ENCODE measurements around the gene OPALIN. TPM values are rescaled to one million over a fixed set of nuclear protein-coding genes. Genes with fewer than 3 reads are reported as not detected.

OPALIN gene
- total RNA-seq, 1 donor from 2014 or later = not detected

- TF ChIP-seq, protein P1, sequence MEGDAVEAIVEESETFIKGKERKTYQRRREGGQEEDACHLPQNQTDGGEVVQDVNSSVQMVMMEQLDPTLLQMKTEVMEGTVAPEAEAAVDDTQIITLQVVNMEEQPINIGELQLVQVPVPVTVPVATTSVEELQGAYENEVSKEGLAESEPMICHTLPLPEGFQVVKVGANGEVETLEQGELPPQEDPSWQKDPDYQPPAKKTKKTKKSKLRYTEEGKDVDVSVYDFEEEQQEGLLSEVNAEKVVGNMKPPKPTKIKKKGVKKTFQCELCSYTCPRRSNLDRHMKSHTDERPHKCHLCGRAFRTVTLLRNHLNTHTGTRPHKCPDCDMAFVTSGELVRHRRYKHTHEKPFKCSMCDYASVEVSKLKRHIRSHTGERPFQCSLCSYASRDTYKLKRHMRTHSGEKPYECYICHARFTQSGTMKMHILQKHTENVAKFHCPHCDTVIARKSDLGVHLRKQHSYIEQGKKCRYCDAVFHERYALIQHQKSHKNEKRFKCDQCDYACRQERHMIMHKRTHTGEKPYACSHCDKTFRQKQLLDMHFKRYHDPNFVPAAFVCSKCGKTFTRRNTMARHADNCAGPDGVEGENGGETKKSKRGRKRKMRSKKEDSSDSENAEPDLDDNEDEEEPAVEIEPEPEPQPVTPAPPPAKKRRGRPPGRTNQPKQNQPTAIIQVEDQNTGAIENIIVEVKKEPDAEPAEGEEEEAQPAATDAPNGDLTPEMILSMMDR (conservative IDR thresholded peaks at IDR 0.05; ENCODE audit: low read depth, low read length) = peak; percentile 30
- no peak for DNase-seq (ENCODE audit: low read depth)
- no peak overlapping the region for H3K4me3 ChIP-seq (ENCODE audit: low read depth, low read length)
Observed at GRCh38 chr10:96321822-96322221, 37.0 kb downstream of the OPALIN start.

DNA sequence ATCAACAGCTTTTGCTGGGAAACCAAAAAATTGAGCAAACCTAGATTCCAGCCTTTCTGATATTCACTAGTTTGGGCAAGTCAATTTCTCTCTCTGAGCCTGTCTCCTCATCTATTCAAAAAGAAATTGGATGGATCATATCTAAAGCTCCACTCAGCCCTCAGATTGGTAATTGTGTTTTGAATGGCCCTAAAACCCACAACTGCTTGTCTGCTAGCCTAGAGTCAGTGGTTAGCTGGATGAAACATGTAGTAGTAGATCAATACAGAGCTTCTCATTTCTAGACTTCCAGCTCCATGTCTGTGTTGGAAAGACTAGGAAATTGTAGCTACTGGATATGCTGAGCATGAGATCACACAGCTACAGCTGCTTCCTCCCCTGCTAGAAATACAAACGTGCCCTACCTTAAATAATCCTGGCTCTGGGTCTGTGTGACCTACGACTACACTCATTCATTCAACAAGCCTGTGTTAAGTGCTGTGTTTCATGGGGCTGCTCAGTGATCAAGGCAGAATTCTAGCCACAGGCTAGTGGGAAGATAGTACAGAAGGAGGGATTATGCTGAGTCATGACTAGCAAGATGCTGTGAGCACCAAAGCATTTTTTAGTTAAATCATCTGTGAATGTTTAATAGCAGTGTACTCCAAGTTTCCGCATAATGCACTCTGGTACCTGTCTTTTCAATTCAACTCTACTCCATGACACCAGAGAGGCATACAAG lies 38.9 kb downstream of the OPALIN start:
- H3K4me3 ChIP-seq (ENCODE audit: low read depth, low read length) = no peak overlapping the region
- TF ChIP-seq, protein P1 (conservative IDR thresholded peaks at IDR 0.05; ENCODE audit: low read depth, low read length) = no peak
- DNase-seq (ENCODE audit: low read depth) = no peak

DNA sequence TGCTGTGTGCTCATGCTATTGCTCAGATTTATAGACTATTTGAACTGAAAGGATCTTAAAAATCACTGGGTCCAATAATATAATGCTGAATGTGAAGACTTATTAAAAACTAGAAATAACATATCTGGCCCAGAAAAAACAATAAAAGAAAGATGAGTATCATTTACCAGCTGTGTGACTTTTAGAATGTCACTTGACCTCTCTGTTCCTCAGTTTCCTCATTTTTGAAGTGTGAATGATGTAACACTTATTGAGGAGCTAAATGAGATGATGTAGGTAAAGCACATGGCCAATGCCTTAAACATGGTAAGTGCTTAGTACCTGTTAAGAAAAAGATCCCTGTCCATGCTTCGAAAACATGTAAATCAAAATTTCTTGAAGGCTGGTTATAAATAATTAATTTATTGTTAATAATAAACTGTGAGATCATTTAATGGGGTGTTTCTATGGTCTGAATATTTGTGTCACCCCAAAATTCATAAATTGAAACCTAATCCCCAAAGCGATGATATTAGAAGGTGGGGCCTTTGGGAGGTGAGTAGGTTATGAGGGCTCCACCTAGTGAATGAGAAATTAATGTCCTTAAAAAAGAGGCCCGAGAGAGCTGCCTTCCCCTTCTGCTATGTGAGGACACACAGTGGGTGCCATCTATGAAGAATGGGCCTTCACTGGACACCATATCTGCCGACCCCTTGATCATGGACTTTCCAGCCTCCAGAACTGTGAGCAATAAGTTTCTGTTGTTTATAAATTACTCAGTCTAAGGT lies 41.6 kb downstream of the OPALIN start:
- H3K4me3 ChIP-seq (ENCODE audit: low read depth, low read length) = no peak overlapping the region
- no peak for DNase-seq (ENCODE audit: low read depth)
- TF ChIP-seq, protein P1 (conservative IDR thresholded peaks at IDR 0.05; ENCODE audit: low read depth, low read length) = no peak

GRCh38 chr10:96313344-96313743 lies 45.5 kb downstream of the OPALIN start:
- H3K4me3 ChIP-seq (ENCODE audit: low read depth, low read length) = no peak overlapping the region

GRCh38 chr10:96311180-96311715 lies 47.6 kb downstream of the OPALIN start:
- no peak for DNase-seq (ENCODE audit: low read depth)
- no peak overlapping the region for H3K4me3 ChIP-seq (ENCODE audit: low read depth, low read length)
- TF ChIP-seq, protein P1 (conservative IDR thresholded peaks at IDR 0.05; ENCODE audit: low read depth, low read length) = no peak

More at GRCh38 chr10:96313344-96313743, 45.5 kb downstream of the OPALIN start:
- TF ChIP-seq, protein P1 (conservative IDR thresholded peaks at IDR 0.05; ENCODE audit: low read depth, low read length) = no peak
- no peak for DNase-seq (ENCODE audit: low read depth)

DNA sequence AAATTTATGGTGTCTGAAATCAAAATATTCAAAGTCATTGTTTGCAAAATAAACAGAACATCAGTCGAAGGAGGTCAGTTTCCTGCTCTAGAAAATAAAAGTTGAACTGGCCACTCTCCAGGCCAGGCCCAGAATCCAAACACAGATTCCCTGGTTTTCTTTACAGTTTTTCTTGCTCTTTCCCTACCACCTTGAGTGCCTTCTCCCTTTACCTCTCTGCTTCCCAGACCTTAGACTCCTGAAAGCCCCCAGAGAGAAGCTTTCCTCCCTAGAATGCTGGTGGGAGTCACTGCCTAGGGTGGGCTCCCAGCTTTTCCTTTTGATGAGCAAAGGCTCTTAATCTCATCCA lies 48.5 kb downstream of the OPALIN start:
- no peak overlapping the region for H3K4me3 ChIP-seq (ENCODE audit: low read depth, low read length)
- TF ChIP-seq, protein P1 (conservative IDR thresholded peaks at IDR 0.05; ENCODE audit: low read depth, low read length) = no peak
- no peak for DNase-seq (ENCODE audit: low read depth)
